ENCODE measurements around the gene MAB21L4.

Gene MAB21L4

DNA sequence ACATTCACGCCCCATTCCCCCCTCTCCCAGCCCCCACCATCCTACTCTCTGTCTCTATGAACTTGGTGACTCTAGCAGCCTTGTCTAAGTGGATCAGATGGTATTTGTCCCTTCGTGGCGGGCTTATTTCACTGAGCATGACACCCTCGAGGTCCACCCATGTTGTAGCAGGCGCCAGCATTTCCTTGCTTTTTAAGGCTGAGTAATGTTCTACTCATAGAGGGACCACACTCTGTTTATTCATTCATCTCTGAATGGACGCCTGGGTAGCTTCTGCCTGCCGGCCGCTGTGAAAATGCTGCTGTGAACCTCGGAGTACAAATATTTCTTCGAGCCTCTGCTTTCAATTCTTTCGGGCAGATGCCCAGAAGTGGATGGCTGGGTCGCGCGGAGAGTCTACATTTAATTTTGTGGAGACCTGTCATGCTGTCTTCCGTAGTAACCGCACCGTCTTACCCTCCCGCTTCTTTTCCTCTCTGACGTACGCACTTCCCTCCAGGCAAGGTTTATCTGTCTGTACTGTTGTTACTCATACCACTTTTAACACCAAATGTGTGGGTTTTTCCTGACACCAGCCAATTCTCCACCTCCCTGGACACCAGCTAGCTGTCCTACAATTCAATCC is 15.8 kb upstream of the MAB21L4 start:
- DNase-seq: no peak

DNA sequence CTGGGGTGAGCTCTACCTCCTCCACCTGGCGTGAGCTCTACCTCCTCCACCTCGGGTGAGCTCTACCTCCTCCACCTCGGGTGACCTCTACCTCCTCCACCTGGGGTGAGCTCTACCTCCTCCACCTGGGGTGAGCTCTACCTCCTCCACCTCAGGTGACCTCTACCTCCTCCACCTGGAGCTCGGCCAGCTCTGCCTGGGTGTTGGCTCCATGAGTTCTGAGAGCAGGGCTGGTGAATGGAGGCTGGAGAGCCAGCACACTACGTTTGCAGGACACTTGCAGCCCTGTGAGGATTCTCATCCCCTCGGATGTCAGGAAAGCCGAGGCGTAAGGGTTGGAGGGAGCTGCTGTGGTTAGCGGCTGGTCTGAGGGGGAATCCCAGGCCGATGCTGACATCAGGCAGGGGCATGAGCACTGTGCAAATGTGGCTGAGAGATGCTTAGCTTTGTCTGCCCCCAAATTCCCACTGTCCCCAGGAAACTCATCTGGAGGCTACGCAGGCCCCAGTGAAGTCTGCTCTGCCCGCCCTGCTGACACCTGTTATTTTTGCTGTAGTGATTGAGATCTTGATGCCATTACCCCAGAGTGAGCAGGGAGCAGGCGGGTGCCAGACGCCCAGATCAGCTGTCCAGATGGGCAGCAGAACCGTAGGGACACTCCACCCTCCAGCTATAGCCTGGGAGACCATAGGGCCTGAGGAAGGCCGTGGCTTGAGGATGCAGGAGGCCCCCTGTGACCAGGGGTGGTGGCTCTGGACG is 13.4 kb upstream of the MAB21L4 start:
- DNase-seq: no peak

DNA sequence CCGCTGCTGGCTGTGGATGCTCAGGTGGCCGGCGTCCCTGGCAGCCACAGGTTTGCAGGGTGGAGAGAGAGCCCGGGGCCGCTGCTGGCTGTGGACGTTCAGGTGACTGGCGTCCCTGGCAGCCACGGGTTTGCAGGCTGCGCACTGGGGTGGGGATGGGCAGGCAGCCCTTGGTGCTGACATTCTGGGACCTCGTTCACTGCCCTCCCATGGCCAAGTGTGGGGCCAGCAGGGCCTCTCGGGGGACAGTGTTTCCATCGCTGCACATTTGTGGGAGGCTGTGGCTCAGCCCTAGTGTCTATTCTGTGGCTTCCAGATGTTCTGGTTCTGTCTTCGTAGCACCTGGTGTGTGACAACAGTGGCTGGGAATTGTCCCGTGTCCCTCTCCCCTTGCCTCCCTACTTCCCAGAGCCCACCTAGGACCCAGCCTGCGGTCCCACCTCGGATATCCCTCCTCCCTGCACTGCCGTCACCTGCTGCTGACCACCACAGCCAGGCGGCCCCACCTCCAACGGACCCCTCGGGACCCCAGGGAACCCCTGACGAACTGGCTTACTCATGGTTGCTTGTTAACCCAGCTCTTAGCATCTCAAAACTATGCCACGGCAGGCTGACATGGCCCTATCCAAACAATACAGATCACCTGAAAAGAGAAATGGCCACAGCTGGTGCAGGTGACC is 11.1 kb upstream of the MAB21L4 start:
- DNase-seq: no peak

- DNase-seq: no peak
Measured at GRCh38 chr2:240906141-240906910, 10.4 kb upstream of the MAB21L4 start, which contains the start of gene CROCC2. Gene CROCC2, plus strand, starts transcription at chr2:240906336. Its CDS starts 178 bp downstream, at chr2:240906514.

GRCh38 chr2:240905176-240905781 is 9.3 kb upstream of the MAB21L4 start:
- DNase-seq: no peak

DNA sequence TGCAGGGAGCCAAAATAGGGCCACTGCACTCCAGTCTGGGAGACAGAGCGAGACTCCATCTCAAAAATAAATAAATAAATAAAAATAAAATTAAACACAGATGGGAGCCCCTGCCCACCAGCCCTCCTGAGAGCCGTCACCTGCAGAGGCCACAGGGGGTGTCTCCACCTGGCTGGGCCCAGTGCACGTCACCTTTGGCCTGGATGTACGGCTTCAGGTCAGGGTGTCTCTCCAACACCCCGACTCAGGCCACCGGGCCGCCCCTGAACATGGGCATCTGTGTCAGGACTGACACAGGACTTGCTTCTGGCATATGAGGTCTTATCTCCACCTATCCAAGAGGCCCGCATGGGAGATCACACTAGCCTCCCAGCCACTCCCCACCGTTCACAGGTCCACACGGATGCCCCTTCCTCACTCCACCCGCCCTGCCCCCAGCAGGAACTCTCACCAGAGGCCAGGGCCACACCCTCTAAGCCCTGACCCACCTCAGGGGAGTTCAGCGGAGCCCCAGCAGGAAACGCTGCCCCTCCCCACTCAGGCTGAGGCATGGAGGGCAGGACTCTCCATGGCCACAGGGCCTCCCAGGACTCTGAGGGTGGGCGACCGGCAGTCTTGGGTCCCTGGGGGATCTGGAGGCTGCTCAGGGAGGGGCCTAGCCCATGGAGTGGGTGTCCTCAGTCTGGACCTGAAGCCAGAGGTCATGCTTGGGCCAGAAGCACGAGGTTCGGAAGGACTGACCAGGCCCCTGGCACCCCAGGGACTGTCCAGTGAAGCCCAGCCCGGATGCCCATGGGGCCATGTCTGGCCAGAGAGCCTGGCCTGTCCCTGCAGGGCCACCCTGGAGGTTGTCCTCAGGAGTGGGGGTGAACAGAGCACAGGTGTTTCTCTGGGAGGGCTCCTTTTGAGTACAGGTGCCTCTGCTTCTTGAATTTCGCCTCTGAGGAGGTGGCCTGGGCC is 8.5 kb upstream of the MAB21L4 start:
- DNase-seq: no peak

- DNase-seq: no peak
Measured at GRCh38 chr2:240903191-240904060, 7.5 kb upstream of the MAB21L4 start.

GRCh38 chr2:240902615-240903041 is 6.7 kb upstream of the MAB21L4 start:
- no peak for DNase-seq

GRCh38 chr2:240901986-240902614 is 6.1 kb upstream of the MAB21L4 start:
- DNase-seq: no peak

- DNase-seq: no peak
Measured at GRCh38 chr2:240900141-240900860, 4.3 kb upstream of the MAB21L4 start.

- DNase-seq: no peak
Measured at GRCh38 chr2:240899468-240899865, 3.5 kb upstream of the MAB21L4 start.

- DNase-seq: no peak
Measured at GRCh38 chr2:240898731-240899467, 2.9 kb upstream of the MAB21L4 start.

DNA sequence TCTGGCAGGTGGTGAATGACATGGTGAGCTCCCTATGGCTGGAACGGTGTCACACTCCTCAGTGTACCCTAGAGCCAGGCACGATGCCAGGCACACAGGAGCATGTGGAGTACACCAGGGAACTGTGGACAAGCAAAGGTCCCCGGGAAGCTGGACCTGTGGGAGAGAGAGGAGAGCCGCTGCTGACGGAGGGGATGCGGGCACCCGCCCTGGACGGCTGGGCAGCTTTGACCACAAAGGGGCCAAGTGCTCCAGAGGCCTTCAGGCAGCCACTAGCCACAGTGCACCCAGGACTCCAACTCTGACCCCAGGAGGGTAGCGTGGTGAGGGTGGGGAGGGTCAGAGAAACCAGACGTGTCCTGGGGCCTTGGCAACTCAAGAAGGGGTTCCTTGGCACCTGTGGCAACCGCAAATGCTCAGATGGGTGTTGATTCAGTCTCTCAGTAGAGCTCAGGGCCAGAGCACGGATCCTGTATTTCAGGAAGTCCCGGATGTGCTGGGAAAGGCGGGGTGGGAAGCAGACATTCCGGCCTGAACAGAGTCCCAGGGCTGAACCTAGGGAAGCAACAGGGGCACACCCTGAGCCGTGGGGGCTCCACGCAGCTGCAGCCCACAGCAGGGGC is 2.3 kb upstream of the MAB21L4 start:
- DNase-seq: no peak

DNA sequence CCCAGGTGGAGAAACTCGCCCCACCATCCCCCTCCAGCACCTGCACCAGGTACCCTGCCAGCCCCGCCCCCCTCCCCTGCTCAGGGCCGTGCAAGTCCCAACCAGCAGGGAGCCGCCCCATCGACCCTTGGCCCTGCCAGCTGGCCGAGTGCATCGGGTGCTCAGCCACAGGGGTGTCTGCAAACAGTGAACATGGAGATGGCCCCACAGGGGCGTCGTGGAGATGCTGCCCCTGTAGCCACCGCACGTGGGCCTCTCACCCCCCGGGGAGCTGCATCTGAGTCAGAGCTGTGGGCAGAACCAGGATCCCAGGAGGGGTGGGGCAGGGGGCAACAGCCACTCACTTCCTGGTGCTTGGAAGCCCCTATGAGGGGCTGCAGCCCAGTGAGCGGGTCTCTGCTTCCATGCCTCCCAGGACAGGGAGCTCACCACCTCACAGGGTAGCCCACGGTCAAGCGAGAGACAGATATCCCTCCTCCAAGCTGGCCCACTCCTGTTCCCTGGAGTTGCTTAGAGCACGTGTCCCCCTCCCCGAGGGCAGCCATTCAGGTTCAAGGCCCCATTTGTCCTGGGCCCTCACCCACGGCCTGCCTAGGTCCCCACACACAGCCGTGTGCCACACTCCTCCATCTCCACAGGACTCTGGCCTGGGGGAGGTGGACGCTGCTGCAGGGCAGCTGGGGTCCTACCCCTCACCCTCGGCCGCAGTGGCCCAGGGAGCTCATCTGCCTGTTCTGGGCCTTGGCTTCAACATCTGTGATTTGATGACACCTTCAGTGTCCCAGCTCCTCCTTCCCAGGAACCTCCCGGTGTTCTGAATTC is 1.1 kb upstream of the MAB21L4 start:
- DNase-seq: no peak

DNA sequence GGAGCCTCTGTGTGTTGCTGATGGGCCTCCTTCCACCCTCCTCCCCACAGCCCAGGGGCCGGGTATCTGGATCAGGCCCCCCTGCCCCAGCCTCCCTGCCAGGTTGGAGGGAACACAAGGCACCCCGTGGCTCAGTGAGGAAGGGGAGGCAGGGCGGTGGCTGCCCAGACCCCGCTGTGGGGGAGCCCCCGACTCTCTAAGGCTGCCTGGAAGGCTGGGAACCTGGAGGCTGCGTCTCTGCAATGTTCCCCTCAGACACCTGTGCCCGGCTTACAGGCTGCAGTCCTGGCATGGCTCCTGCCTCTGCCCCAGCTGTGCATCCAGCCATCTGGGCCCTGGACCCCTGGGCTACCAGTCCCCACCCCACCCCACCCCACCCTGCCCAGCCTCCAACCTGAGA is 438 bp upstream of the MAB21L4 start:
- DNase-seq: no peak

DNA sequence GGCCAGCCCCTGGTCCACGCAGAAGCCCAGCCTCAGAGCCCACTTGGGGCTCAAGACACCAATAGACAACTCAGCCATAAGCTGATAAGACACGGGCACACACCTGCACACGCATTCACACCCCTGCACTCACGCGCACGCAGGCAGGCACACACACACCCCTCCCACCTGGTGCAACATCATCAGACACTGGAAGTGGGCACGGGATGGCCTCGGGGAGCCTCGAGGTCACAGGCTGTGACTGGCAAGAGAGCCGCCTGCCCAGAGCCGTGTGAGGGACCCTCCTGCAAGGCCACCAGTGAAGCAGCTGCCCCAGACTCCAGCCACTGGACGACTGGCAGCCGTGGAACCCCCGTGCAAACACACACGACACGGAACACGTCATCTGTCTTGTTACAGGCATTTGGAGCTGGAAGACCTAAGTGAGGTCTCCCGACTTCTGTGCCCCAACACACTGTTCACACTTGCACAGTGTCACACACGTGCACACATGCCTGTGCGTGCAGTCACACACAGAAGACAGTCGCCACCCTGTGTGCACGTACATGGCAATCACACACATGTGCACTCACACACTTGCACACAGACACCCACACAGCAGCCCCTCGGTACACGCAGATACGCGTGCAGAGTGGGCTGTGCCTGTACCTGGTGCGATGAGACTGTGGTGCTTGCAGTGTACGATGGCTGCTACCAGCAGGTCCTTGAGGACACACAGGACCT is 959 bp downstream of the MAB21L4 start:
- no peak for DNase-seq
